GM21723 (cell line): ENCODE data around the gene TMC6.

Experiments used
- ATAC-seq: cut with Tn5 transposase; IDR thresholded peaks from one replicate; pipeline ENCODE4 v1.9.1; 2021; ENCODE audit warnings: mild to moderate bottlenecking, moderate library complexity; ENCODE audit not compliant: unreplicated experiment

The TMC6 gene

GRCh38 chr17:78137392-78138203 is 9.0 kb upstream of the TMC6 start:
- ATAC-seq: no peak

- ATAC-seq: no peak
Observed at GRCh38 chr17:78135858-78136500, 7.4 kb upstream of the TMC6 start.

GRCh38 chr17:78134899-78135385 is 6.4 kb upstream of the TMC6 start:
- ATAC-seq: no peak

- ATAC-seq: no peak
Observed at GRCh38 chr17:78133971-78134898, 5.7 kb upstream of the TMC6 start.

GRCh38 chr17:78133179-78133951 is 4.8 kb upstream of the TMC6 start:
- ATAC-seq: no peak

GRCh38 chr17:78132767-78133178 is 4.2 kb upstream of the TMC6 start:
- ATAC-seq: no peak

GRCh38 chr17:78132084-78132676 is 3.6 kb upstream of the TMC6 start:
- ATAC-seq: no peak

- ATAC-seq: no peak
Observed at GRCh38 chr17:78131172-78132083, 2.9 kb upstream of the TMC6 start.

- ATAC-seq: no peak
Observed at GRCh38 chr17:78130437-78131101, 2.0 kb upstream of the TMC6 start, which contains the start of gene TMC8. TSS of gene TMC8 (plus strand) at chr17:78130771. CDS start at chr17:78131589, 818 bp downstream.

GRCh38 chr17:78130090-78130436 is 1.5 kb upstream of the TMC6 start:
- ATAC-seq: no peak

GRCh38 chr17:78129351-78130089 is 965 bp upstream of the TMC6 start:
- no peak for ATAC-seq

GRCh38 chr17:78127888-78128550 is 536 bp downstream of the TMC6 start:
- no peak for ATAC-seq

- ATAC-seq: no peak
Observed at GRCh38 chr17:78127239-78127887, 1.2 kb downstream of the TMC6 start.

GRCh38 chr17:78126895-78127238 is 1.7 kb downstream of the TMC6 start:
- ATAC-seq: no peak

GRCh38 chr17:78125976-78126894 is 2.3 kb downstream of the TMC6 start:
- ATAC-seq: no peak
